Left colon (tissue), 2 donors: ENCODE measurements around the gene PEA15. TPM values are rescaled to one million over a fixed set of nuclear protein-coding genes. Genes with fewer than 3 reads are reported as not detected.

Experiments
- ATAC-seq: fragments of 200-7000 bp; cut with Tn5 transposase; one replicate; pipeline ENCODE4 v1.9.1; 2020; ENCODE audit warnings: mild to moderate bottlenecking, moderate library complexity
- DNase-seq, 2 donors: peaks; one replicate each; pipeline ENCODE4 v3.0.0-alpha.2; 2020
- intact Hi-C, 2 donors: fragments of 100-400 bp; cut with DNase I in 1 of 2; cut with micrococcal nuclease in 1 of 2; formaldehyde crosslinking; loops; one replicate each; pipeline versions ENCODE4 v1.11.2 to v1.14.0; 2022; cut with DNase I, micrococcal nuclease
- long read RNA-seq: library from polyadenylated mRNA; unstranded; transcript quantifications from one replicate; pipeline ENCODE4 v2.0.0, GENCODE V29; 2021
- total RNA-seq, 2 donors: library from RNA; stranded (reverse); fragmentation: NEBNext Ultra II Directional; extraction: Animal tissue kit (Norgen Biotek cat#: 25700); gene quantifications; one replicate each; pipeline ENCODE4 v1.2.1, GENCODE V29; 2021
- donor health status: DM: no; HTN: no; CAD: no.
- donor health status: DM: yes; HTN: yes; CAD: no.

Gene PEA15
- total RNA-seq: 10 to 100 TPM; 26.2 to 42.4 TPM
- long read RNA-seq, transcript PEA15-201 (4 exons, 2,471 nt): major isoform, 16 of 24 reads
- long read RNA-seq, partial matches to known transcripts: 3 of 24 reads
- long read RNA-seq, other reads (novel, unspliced or antisense): 5 of 24 reads

DNA sequence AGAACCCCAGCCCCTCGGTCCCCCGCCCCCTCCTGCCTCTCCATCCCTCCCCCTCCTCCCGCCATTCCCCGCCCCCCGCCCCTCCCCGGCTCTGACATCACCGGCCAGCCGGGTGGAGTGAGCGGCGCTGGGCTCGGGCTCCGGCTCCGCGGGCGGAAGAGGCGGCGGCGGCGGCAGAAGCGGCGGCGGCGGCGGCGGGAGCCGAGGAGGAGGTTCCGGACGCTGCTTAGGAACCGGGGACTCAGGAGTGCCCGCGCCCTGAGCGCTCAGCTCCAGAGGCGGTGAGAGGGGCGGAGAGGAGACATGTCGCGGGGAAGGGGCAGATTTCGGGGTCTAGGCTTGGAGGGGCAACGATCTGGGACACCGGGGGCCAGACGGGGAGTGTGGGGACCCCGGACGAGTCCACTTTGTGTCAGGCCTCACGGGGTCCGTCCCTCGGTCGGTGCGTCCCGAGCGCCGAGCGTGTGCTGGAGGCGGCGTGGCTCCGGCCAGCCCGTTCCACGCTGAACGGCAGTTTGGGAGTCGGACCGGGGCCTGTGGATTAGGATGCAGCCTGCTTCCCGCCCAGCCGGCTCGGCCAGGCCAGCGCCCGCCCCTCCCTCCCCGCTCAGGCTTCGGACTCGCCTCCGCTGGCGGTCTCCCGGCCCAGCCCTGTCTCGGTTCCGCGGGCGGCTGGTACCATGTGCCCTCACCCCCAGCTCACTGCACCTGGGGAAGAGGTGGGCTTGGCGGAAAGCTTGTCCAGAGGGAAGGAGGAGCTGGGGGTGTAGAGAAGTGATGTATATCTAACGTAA, at the start of gene PEA15:
Gene PEA15, plus strand, starts transcription at position 143 of the 794 bp plus-strand sequence. CDS start 6,161 bp downstream, outside the sequence.
- intact Hi-C loops: no loop called here
- DNase-seq: peak; percentile 74 to 85
- ATAC-seq: peak; percentile 93

GRCh38 chr1:160156361-160156760, 48.8 kb upstream of the PEA15 start:
- no peak for ATAC-seq

GRCh38 chr1:160157174-160157573, 48.0 kb upstream of the PEA15 start:
- DNase-seq (no peak), ATAC-seq (no peak)
- intact Hi-C loops: no loop called here

More at GRCh38 chr1:160156361-160156760, 48.8 kb upstream of the PEA15 start:
- intact Hi-C loops: no loop called here
- no peak for DNase-seq

DNA sequence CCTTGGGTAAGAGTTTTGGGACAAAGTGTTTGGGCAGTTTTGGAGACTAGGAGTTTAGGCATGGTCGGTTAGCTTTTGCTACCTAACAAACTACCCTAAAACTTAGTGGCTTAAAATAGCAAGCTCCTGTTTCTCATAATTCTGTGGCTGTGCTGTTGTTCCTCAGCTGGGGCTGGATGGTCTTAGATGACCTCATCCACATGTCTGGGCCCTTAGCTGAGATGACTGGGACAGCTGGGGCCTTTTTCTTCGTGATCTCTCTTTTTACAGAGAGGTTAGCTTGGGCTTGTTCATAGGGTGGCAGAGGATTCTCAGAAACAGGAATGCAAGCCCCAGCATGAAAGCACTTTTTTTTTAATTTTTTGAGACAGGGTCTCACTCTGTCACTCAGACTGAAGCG, 47.2 kb upstream of the PEA15 start:
- intact Hi-C loops: no loop called here
- DNase-seq: no peak
- ATAC-seq: no peak

DNA sequence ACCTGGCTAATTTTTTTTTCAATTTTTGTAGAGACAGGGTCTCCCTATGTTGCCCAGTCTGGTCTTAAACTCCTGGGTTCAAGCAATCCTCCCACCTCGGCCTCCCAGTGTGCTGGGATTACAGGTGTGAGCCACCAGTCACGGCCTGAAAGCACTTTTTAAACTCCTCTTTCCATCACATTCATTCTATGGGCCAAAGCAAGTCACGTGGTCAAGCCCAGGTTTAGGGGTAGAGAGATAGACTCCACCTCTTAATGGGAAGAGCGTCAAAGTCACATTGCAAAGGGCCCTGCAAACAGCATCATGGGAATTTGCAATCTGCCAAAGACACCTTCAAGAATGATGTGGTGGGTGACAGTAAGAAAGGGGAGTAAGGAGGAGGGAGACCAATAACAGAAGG, 46.6 kb upstream of the PEA15 start:
- ATAC-seq (no peak), DNase-seq (no peak)
- intact Hi-C loops: no loop called here

DNA sequence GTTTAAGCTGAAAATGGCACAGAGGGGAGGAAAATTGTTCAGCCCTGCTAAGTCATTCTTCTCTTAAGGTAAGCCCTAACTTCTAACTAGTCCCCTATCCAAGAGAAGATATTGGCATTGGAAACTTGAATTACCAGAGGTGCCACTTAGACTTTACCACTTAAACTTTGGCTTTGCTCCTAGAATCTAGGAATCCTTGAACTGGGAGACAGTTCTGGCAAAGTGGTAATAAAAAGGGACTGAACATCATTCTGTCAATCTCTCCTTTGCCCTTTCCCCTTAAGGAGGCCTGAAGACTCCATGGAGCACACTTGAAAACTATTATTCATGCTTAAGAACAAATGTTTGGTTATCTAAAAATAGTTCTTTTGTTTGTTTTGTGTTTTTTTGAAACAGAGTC, 45.3 kb upstream of the PEA15 start:
- DNase-seq: no peak
- no peak for ATAC-seq
- intact Hi-C loops: no loop called here

GRCh38 chr1:160161965-160162705, 43.0 kb upstream of the PEA15 start:
- DNase-seq: no peak
- ATAC-seq: no peak
- intact Hi-C loops: no loop called here

GRCh38 chr1:160162931-160163330, 42.3 kb upstream of the PEA15 start:
- ATAC-seq (no peak), DNase-seq (no peak)
- intact Hi-C loops: no loop called here

DNA sequence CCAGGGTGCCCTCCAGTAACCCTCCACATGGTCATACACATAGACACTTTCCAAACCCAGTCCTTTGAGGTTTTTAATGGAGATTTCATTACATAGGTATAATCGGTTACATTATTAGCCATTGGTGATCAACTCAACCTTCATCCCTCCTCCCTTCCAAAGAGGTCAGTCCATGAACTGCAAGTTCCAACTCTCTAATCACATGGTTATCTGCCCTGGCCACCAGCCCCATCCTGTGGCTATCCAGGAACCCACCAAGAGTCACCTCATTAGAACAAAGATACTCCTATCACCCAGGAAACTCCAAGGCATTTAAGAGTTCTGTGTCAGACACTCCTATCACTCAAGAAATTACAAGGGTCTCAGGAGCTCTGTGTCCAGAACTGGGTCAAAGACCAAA, 41.6 kb upstream of the PEA15 start:
- DNase-seq (no peak), ATAC-seq (no peak)
- intact Hi-C loops: no loop called here

GRCh38 chr1:160164121-160164520, 41.1 kb upstream of the PEA15 start:
- intact Hi-C loops: no loop called here
- DNase-seq (no peak), ATAC-seq (no peak)

DNA sequence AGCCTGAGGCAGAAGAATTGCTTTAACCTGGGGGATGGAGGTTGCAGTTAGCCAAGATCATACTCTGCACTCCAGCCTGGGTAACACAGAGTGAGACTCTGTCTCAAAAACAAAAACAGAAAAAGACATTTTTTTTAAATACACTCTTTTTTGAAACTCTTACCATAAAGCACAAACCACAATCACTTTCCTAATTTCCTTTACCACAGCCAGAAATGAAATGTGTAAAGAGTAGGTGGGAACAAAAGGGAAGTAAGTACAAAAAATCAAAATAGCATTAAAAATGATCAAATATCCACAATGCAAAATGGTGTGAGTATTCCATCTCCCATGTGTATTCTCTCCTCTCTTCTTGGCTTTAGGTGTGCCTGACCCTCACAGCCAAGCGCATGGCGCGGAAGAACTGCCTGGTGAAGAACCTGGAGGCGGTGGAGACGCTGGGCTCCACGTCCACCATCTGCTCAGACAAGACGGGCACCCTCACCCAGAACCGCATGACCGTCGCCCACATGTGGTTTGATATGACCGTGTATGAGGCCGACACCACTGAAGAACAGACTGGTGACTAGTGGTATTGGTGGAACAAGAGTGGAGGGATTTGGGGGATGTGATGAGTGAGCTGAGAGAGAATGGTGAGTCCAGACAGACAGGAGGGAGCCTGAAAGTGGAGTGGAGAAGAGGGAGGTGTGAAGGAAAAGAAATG, 38.9 kb upstream of the PEA15 start:
- no peak for ATAC-seq
- intact Hi-C loops: no loop called here
- DNase-seq: no peak

GRCh38 chr1:160167056-160167455, 38.1 kb upstream of the PEA15 start:
- ATAC-seq: no peak
- DNase-seq: no peak
- intact Hi-C loops: no loop called here

- no peak for DNase-seq
- no peak for ATAC-seq
- intact Hi-C loops: no loop called here
Measured at GRCh38 chr1:160167580-160167979, 37.6 kb upstream of the PEA15 start.

- intact Hi-C loops: no loop called here
- DNase-seq (no peak), ATAC-seq (no peak)
Measured at GRCh38 chr1:160168016-160168415, 37.2 kb upstream of the PEA15 start.

GRCh38 chr1:160168609-160169369, 36.4 kb upstream of the PEA15 start:
- no peak for DNase-seq
- no peak for ATAC-seq
- intact Hi-C loops: no loop called here

GRCh38 chr1:160169553-160170399, 35.4 kb upstream of the PEA15 start:
- intact Hi-C loops: no loop called here

DNA sequence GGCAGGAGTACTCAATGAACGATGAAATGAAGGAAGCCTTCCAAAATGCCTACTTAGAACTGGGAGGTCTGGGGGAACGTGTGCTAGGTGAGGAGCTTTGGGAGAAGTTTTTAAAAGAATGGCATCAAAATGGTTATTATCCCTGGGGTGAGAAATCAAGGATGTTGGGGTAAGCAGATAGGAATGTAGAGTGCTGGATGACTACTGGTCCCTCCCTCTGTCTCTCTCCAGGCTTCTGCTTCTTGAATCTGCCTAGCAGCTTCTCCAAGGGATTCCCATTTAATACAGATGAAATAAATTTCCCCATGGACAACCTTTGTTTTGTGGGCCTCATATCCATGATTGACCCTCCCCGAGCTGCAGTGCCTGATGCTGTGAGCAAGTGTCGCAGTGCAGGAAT, 33.8 kb upstream of the PEA15 start:
- ATAC-seq (no peak), DNase-seq (no peak)
- intact Hi-C loops: no loop called here

More at GRCh38 chr1:160169553-160170399, 35.4 kb upstream of the PEA15 start:
- no peak for DNase-seq
- no peak for ATAC-seq

GRCh38 chr1:160171980-160172379, 33.2 kb upstream of the PEA15 start:
- intact Hi-C loops: no loop called here
- ATAC-seq: no peak
- no peak for DNase-seq
